GM19193 (cell line): Measurements from ENCODE around the gene TMEM61.

ENCODE experiments used
- POLR2A ChIP-seq: IDR thresholded peaks from 4 replicates; pipeline ENCODE4 v1.6.1; 2011; ENCODE audit not compliant: insufficient read depth, insufficient read length; ENCODE audit errors: extremely low read depth

The TMEM61 gene

GRCh38 chr1:54975356-54976108 lies 4.9 kb upstream of the TMEM61 start:
- no peak for TF ChIP-seq POLR2A

- TF ChIP-seq POLR2A: no peak
These were observed 3.7 kb upstream of the TMEM61 start for GRCh38 chr1:54976747-54977146.

GRCh38 chr1:54977533-54978297 lies 2.7 kb upstream of the TMEM61 start:
- no peak for TF ChIP-seq POLR2A

GRCh38 chr1:54978528-54979326 lies 1.7 kb upstream of the TMEM61 start:
- no peak for TF ChIP-seq POLR2A

- TF ChIP-seq POLR2A: no peak
These were observed 1.0 kb upstream of the TMEM61 start for GRCh38 chr1:54979327-54979891.

GRCh38 chr1:54980046-54980527 lies 341 bp upstream of the TMEM61 start:
- no peak for TF ChIP-seq POLR2A

GRCh38 chr1:54981466-54981865 lies 1.0 kb downstream of the TMEM61 start:
- no peak for TF ChIP-seq POLR2A

GRCh38 chr1:54982739-54983138 lies 2.3 kb downstream of the TMEM61 start:
- TF ChIP-seq POLR2A: no peak

- no peak for TF ChIP-seq POLR2A
These were observed 3.9 kb downstream of the TMEM61 start for GRCh38 chr1:54984131-54984842.

- no peak for TF ChIP-seq POLR2A
These were observed 5.1 kb downstream of the TMEM61 start for GRCh38 chr1:54985556-54985955.

- no peak for TF ChIP-seq POLR2A
These were observed 5.6 kb downstream of the TMEM61 start for GRCh38 chr1:54986025-54986424.

- no peak for TF ChIP-seq POLR2A
These were observed 6.1 kb downstream of the TMEM61 start for GRCh38 chr1:54986533-54986932.

- TF ChIP-seq POLR2A: no peak
These were observed 7.0 kb downstream of the TMEM61 start for GRCh38 chr1:54987427-54987826.
